ENCODE results near the gene SLC44A5. TPM values are rescaled to one million over a fixed set of nuclear protein-coding genes. Genes with fewer than 3 reads are reported as not detected.

Gene SLC44A5
- total RNA-seq, 2 donors from 2014 or later, result 0.17 to 5.4 TPM

DNA sequence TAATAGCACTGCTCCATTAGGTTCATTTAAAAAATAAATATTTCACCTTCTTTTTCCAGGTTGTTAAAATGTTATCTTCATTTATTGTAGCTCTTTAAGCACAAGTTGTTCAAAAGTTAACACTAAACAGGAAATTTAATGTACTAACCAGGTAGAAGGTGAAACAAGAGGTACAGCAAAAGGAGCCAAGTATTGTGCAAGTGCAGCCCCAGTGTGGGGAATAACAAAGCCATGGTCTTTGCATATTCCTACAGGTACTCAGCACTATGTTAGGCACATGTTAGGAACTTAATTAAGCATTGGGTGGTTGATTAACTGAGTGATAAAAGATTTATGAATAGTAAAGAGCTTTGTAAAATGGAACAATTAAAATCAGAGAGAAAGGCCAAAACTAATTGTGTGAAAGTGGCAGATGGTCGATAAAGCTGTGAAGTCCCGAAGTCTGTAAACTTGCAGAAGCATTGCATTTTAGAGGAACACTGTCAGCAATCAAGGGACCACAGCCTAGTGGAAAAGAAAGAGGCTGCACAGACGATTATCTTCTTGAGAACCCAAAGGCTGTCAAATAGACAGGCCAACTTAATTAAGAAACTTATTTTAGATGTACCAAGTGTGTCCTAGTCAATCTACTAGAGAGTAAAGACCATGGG is 185.8 kb downstream of the SLC44A5 start:
- no peak overlapping the region for H3K4me3 ChIP-seq
- H3K27me3 ChIP-seq, result no peaks in the 10 kb centered on the region
- no peaks in the 10 kb centered on the region for H3K36me3 ChIP-seq
- TF ChIP-seq CTCF (IDR thresholded peaks at IDR 0.05), result no peak
- no peak overlapping the region for H3K9ac ChIP-seq (ENCODE audit: low read depth in 2 of 2, low read length in 2 of 2)
- no peaks in the 10 kb centered on the region for H3K4me1 ChIP-seq
- H3K27ac ChIP-seq, result no peak overlapping the region
- H3K9me3 ChIP-seq, result no peaks in the 10 kb centered on the region
- no peak for DNase-seq
- intact Hi-C loops (cut with DNase I), result no loop called here

GRCh38 chr1:75423616-75424015 is 187.3 kb downstream of the SLC44A5 start:
- H3K4me3 ChIP-seq, result no peak overlapping the region
- no peak overlapping the region for H3K9ac ChIP-seq (ENCODE audit: low read depth in 2 of 2, low read length in 2 of 2)
- H3K27me3 ChIP-seq, result no peaks in the 10 kb centered on the region
- TF ChIP-seq CTCF (IDR thresholded peaks at IDR 0.05), result no peak
- DNase-seq, result no peak
- H3K27ac ChIP-seq, result no peak overlapping the region
- intact Hi-C loops (cut with DNase I), result no loop called here
- no peaks in the 10 kb centered on the region for H3K36me3 ChIP-seq
- H3K9me3 ChIP-seq, result no peaks in the 10 kb centered on the region
- no peaks in the 10 kb centered on the region for H3K4me1 ChIP-seq

DNA sequence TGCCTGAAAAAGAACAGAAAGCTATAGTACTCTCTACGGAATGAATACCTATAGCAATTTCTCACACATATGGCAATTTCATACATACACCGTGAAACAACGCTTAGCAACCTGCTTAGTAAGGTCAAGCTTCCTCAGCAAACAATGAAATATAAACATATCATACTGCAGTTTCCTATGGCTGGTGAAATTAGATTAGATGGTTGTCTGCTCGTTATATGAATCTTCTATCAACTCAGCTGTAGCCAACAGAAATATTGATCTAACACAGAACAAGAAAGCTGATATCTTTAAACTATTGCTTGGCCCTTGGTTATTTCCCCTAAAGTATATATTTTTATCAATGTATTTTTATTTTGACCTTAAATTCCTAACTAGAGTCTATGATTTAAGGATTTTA is 187.8 kb downstream of the SLC44A5 start:
- Histone ChIP-seq H3K9me3 (no peaks in the 10 kb centered on the region), H3K36me3 (no peaks in the 10 kb centered on the region), H3K4me1 (no peaks in the 10 kb centered on the region), H3K9ac (ENCODE audit: low read depth in 2 of 2, low read length in 2 of 2) (no peak overlapping the region), H3K27me3 (no peaks in the 10 kb centered on the region), H3K4me3 (no peak overlapping the region), H3K27ac (no peak overlapping the region)
- no peak for TF ChIP-seq CTCF (IDR thresholded peaks at IDR 0.05)
- intact Hi-C loops (cut with DNase I), result no loop called here
- no peak for DNase-seq

- no peak overlapping the region for H3K9ac ChIP-seq (ENCODE audit: low read depth in 2 of 2, low read length in 2 of 2)
- no peaks in the 10 kb centered on the region for H3K9me3 ChIP-seq
- intact Hi-C loops (cut with DNase I), result no loop called here
- H3K27me3 ChIP-seq, result no peaks in the 10 kb centered on the region
- no peaks in the 10 kb centered on the region for H3K4me1 ChIP-seq
- no peak overlapping the region for H3K27ac ChIP-seq
- H3K36me3 ChIP-seq, result no peaks in the 10 kb centered on the region
- TF ChIP-seq CTCF (IDR thresholded peaks at IDR 0.05), result no peak
- no peak overlapping the region for H3K4me3 ChIP-seq
- DNase-seq, result no peak
Measured at GRCh38 chr1:75421371-75421770, 189.5 kb downstream of the SLC44A5 start.

DNA sequence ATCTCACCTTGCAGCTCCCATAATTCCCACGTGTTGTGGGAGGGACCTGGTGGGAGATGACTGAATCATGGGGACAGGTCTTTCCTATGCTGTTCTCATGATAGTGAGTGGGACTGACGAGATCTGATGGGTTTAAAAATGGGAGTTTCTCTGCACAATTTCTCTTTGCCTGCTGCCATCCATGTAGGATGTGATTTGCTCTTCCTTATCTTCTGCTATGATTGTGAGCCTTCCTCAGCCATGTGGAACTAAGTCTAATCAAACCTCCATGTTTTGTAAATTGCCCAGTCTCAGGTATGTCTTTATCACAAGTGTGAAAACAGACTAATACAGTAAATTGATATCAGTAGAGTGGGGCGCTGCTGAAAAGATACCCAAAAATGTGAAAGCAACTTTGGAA is 195.7 kb downstream of the SLC44A5 start:
- H3K9me3 ChIP-seq, result no peaks in the 10 kb centered on the region
- intact Hi-C loops (cut with DNase I), result no loop called here
- H3K36me3 ChIP-seq, result no peaks in the 10 kb centered on the region
- DNase-seq, result no peak
- no peaks in the 10 kb centered on the region for H3K4me1 ChIP-seq
- no peaks in the 10 kb centered on the region for H3K27me3 ChIP-seq
- no peak overlapping the region for H3K9ac ChIP-seq (ENCODE audit: low read depth in 2 of 2, low read length in 2 of 2)
- TF ChIP-seq CTCF (IDR thresholded peaks at IDR 0.05), result no peak
- no peak overlapping the region for H3K4me3 ChIP-seq
- no peak overlapping the region for H3K27ac ChIP-seq
